Activated CD4-positive, CD25-positive, alpha-beta regulatory T cell treated with anti-CD3 and anti-CD28 coated beads, Interleukin-2, amount 50 U/mL, for 24 hours (primary cell): ENCODE results near the gene GRAMD2A.

Source experiments
- ATAC-seq, 2 donors: fragments of 150-1000 bp; cut with Tn5 transposase; one replicate each; pipeline ENCODE4 v1.10.0; 2021; ENCODE audit warnings: mild to moderate bottlenecking in 1 of 2, moderate library complexity in 1 of 2

The GRAMD2A gene

GRCh38 chr15:72197460-72198355 lies at the start of gene GRAMD2A:
Gene GRAMD2A (minus strand): TSS chr15:72197787.
- peak; percentile 58 to 59 for ATAC-seq

GRCh38 chr15:72242775-72243370 lies 45.3 kb upstream of the GRAMD2A start:
- no peak for ATAC-seq

GRCh38 chr15:72239652-72240051 lies 42.1 kb upstream of the GRAMD2A start:
- ATAC-seq = no peak

GRCh38 chr15:72238586-72238985 lies 41.0 kb upstream of the GRAMD2A start:
- ATAC-seq = no peak

- ATAC-seq = peak; percentile 20 to 21
Measured at GRCh38 chr15:72237853-72238224, 40.3 kb upstream of the GRAMD2A start.

GRCh38 chr15:72237029-72237852 lies 39.7 kb upstream of the GRAMD2A start:
- ATAC-seq = peak; percentile 96 to 97

GRCh38 chr15:72236381-72237003 lies 38.9 kb upstream of the GRAMD2A start:
- ATAC-seq = no peak

DNA sequence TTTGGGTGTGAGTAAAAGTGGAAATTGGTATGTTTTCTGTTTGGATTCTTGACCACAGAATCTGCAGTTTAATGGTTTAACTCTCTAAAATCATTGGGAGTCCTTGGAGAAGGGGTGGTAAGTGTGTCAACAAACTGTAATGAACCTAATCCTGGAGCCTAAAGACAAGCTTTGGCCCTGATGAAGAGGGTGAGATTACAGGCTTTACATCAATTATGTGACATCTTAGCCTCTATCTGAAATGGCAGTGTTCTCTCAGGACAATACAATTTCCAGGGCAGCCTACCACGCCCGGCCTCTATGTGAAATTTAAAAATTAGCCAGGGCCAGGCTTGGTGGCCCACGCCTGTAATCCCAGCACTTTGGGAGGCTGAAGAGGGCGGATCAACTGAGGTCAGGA lies 37.7 kb upstream of the GRAMD2A start:
- ATAC-seq = no peak

GRCh38 chr15:72233769-72234168 lies 36.2 kb upstream of the GRAMD2A start:
- ATAC-seq = no peak

DNA sequence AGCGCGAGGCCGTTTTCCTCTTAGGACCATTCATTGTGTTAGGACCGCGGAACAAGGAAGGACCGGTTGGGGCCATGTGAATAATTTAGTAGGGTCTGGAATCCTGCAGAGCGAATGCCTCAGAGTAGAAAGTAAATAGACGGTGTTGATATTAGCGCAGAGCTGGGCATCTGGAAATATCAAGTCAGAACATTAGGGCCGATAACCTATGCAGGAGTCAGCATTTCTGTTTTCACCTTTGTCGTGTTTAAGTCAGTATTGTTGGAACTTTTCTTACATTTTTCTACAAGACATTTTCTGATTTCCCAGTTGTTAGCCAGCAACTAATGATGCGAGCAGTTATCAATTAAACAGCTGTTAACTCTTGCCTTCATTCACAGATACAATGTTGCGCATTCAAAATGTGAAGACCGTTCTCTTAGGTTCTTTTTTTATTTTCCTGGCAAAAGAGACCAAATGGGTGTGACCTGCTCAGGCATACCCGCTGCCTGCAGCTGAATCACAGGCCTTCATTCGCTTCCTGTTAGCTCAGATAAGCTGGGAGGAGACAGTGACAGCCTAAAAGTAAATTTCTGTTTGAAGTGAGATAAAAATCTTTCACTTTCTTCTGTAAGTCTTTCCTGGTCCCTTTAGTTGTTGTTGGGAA lies 34.4 kb upstream of the GRAMD2A start:
- ATAC-seq = no peak

- peak; percentile 41 for ATAC-seq
Measured at GRCh38 chr15:72231066-72231832, 33.7 kb upstream of the GRAMD2A start, which contains the start of gene PKM. Gene PKM (minus strand): TSS chr15:72231190. CDS start chr15:72219097, 12,093 bp downstream.

DNA sequence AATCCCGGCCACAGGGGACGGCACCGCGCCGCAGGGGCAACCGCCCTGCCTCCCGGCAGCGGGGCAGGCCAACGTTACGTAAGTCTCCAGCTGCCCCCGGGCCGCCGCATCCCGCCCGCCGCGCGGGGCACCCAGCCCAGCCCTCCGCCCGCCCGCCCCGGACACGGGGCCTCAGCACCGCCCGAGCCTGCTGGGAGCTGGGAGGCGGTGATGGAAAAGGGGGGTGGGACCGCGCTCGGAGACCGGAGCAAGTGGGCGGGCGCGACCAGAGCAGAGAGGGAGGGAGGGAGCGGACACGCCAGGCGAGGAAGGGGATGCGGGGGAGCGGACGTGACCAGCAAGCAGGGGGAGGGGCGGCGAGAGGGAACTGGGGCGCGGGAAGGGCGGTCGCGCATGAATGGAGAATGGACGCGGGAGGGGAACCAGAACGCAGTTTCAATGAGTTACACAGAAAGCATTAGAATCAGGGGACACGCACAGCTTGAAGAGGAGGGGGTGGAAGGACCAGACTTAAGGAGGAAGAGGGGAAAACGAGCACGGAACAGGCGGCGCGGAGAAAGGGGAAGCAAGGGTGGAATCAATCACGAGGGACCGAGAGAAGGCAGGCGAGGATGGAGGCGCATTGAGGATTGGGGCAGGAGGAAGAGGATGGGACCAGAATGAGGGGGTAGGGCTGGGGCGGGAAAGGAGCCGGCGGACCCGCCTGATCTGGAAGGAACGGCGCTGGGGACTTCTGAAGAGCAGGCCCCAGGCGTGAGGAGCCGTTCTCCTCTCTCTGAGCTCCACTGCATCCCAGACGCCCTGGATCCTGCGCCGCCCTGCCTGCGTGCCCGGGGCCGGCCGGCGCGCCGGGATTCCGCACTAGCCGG lies 32.8 kb upstream of the GRAMD2A start:
- peak in 1 of 2 donors; percentile 0 for ATAC-seq

DNA sequence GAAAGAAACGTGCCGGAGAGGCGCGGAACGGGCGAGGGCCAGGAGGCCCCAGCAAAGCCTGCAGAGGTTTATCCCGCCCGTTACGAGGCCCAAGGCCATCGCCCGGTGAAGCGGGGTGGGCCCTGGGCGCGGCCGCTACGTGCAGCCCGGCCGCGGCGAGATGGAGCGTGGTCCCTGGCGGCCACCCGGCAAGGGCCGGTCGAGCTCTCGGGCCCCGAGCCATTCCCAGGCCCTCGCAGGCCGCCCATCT lies 32.3 kb upstream of the GRAMD2A start:
- no peak for ATAC-seq

- no peak for ATAC-seq
Measured at GRCh38 chr15:72229076-72229946, 31.7 kb upstream of the GRAMD2A start.

- ATAC-seq = no peak
Measured at GRCh38 chr15:72227720-72228119, 30.1 kb upstream of the GRAMD2A start.

- ATAC-seq = peak; percentile 30 to 33
Measured at GRCh38 chr15:72227192-72227586, 29.6 kb upstream of the GRAMD2A start.

DNA sequence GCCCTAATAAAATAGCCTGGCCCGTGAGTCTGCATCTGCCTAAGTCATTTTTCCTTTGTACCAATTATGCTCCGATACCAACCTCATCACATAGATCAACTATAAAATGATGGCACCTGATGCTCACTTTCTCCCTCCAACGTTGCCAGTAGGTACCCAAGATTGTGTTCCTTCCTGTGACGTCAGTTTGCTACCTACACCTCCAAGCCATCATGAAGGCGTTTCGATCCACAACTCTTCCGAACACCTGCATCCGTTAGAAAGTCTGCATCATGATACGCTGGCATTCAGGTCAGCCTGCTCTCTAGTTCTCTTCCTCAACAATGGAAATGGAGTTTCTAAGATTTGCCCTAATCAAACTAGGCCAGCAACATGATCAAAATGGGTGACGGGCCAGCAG lies 25.7 kb upstream of the GRAMD2A start:
- no peak for ATAC-seq

DNA sequence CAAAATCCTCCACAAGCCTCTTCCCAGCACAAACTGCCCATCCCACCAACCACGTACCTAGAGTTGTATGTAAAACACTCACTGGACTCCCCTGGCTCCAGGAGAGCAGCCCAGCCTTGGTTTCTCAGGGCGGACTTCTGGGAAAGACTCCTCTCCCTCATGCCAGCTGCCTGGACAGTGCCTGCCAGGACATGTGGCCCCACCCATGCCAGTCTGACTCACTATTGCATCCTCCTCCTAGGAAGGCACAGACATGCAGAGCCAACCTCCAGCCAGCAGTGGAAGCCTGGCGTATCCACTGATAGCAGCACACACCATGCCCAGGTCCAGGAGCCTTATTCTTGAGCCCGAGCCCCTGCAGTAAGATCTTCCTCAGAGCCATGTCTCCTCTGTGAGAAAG lies 24.8 kb upstream of the GRAMD2A start:
- no peak for ATAC-seq

- ATAC-seq = no peak
Measured at GRCh38 chr15:72220687-72221086, 23.1 kb upstream of the GRAMD2A start.

GRCh38 chr15:72217216-72217615 lies 19.6 kb upstream of the GRAMD2A start:
- no peak for ATAC-seq
